ENCODE measurements around the gene PHF24. TPM values are rescaled to one million over a fixed set of nuclear protein-coding genes. Genes with fewer than 3 reads are reported as not detected.
"Not testable (repeated sequence)": the region's sequence is repeated elsewhere in the genome, so short reads cannot be mapped to it uniquely, and the experiment has no call there.

PHF24 gene
- total and polyA plus RNA-seq, 2 of the 4 experiments (the other 2 are of a cell fraction): 0.02 TPM; not detected in 1

GRCh38 chr9:34929506-34930102 lies 28.5 kb upstream of the PHF24 start:
- ChIA-PET CTCF (interaction anchor here (0.6 to 1.2 kb wide), 3 partner anchors 14 to 104 kb away, joined by 3 to 6 read pairs (median 3); no protein-coding TSS in a partner anchor), POLR2A (ENCODE audit: unreplicated experiment) (no interaction called here)
- Histone ChIP-seq H2BK5ac (ENCODE audit: low read depth, low read length, poor library complexity, severe bottlenecking) (no peak overlapping the region), H4K5ac (ENCODE audit: low read depth, low read length) (no peak overlapping the region), H3K27ac (ENCODE audit: insufficient read depth, low read length) (no peak overlapping the region), H2AK9ac (replicated peaks; ENCODE audit: low read depth, low read length, poor library complexity) (no peak overlapping the region), H4K20me1 (ENCODE audit: insufficient read depth, low read length) (no peaks in the 10 kb centered on the region), H3K79me1 (ENCODE audit: low read depth in 1 of 2, low read length in 2 of 2) (no peaks in the 10 kb centered on the region), H4K91ac (ENCODE audit: insufficient read depth, low read depth, low read length) (no peak overlapping the region), H3K4ac (ENCODE audit: low read depth, low read length) (no peak overlapping the region), H2AFZ (replicated peaks; ENCODE audit: low read length, poor library complexity) (no peak overlapping the region), H3K9me3 (ENCODE audit: control insufficient read depth, insufficient read depth, low read length) (no peaks in the 10 kb centered on the region), H2BK20ac (ENCODE audit: low read depth, low read length) (no peak overlapping the region), H2AK5ac (ENCODE audit: low read depth, low read length) (no peak overlapping the region), H3K36me3 (ENCODE audit: control insufficient read depth, insufficient read depth, low read length) (no peaks in the 10 kb centered on the region), H3K4me3 (ENCODE audit: insufficient read depth, low read depth, low read length) (no peak overlapping the region), H4K8ac (ENCODE audit: low read depth in 2 of 2, low read length in 2 of 2) (no peak overlapping the region), H2BK15ac (ENCODE audit: low read depth, low read length) (no peak overlapping the region), H2BK120ac (ENCODE audit: low read depth, low read length) (no peak overlapping the region), H3K9me1 (ENCODE audit: insufficient read depth, low read length) (no peaks in the 10 kb centered on the region), H3K23ac (ENCODE audit: low read depth, low read length) (no peak overlapping the region), H3K9ac (ENCODE audit: low read depth, low read length) (no peak overlapping the region), H3K56ac (ENCODE audit: extremely low read depth, insufficient read depth, low read length) (no peak overlapping the region), H3K4me2 (ENCODE audit: low read depth, low read length) (no peak overlapping the region), H3K4me1 (ENCODE audit: control insufficient read depth, insufficient read depth, low read length) (no peaks in the 10 kb centered on the region), H3K27me3 (ENCODE audit: control insufficient read depth, insufficient read depth, low read length) (peaks cover 4% of the 10 kb centered on the region), H3K14ac (replicated peaks; ENCODE audit: low read depth, low read length) (no peak overlapping the region), H3K18ac (ENCODE audit: low read depth, low read length) (no peak overlapping the region)
- no TSS peak for BruUV-seq (replicated peaks)
- dilution Hi-C loops (cut with HindIII; ENCODE audit: low sequenced_read_pairs, unreplicated experiment) (no loop called here), in situ Hi-C loops (cut with MboI; ENCODE audit: low sequenced_read_pairs) (no loop called here), intact Hi-C loops (cut with micrococcal nuclease) (no loop called here)
- TF ChIP-seq CTCF (conservative IDR thresholded peaks at IDR 0.05; ENCODE audit: low read depth, low read length) (peak; percentile 47), MXI1 (IDR thresholded peaks at IDR 0.05; ENCODE audit: borderline replicate concordance, low read depth, low read length) (no peak)
- peak; percentile 5 for DNase-seq
- WGBS, 2 experiments (ENCODE audit: extremely low coverage in 2 of 2, insufficient read length in 1 of 2): 0% methylated on average over 2 of the region's 7 CpGs; no CpG with 5 or more reads in 1 of the 2 experiments
- ATAC-seq (ENCODE audit: low read depth): no peak

DNA sequence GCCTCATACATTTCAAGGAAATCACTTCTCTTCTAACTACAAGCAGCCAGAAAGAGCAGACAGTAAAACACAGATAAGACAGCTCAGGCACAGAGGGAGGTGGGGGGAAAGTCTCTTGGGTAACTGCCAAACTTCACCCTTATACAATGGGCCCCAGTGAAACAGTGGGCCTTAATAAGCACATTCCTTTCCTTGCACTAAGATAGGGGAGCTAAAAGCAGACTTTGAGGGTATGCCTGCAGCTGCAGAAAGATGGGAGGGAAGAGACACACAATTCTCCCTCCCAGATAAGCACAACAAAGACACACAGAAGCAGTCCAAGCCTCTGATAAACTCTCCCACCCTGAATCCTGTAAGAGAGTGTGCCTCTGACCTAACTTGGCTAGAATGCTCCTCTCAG lies 18.1 kb upstream of the PHF24 start:
- H2AK9ac ChIP-seq (replicated peaks; ENCODE audit: low read depth, low read length, poor library complexity); CTCF ChIA-PET; H3K36me3 ChIP-seq (ENCODE audit: control insufficient read depth, insufficient read depth, low read length); intact Hi-C loops (cut with micrococcal nuclease); H3K4ac ChIP-seq (ENCODE audit: low read depth, low read length); BruUV-seq (replicated peaks); in situ Hi-C loops (cut with MboI; ENCODE audit: low sequenced_read_pairs); H3K4me2 ChIP-seq (ENCODE audit: low read depth, low read length); H3K23ac ChIP-seq (ENCODE audit: low read depth, low read length); ATAC-seq (ENCODE audit: low read depth); H3K14ac ChIP-seq (replicated peaks; ENCODE audit: low read depth, low read length); H3K9me1 ChIP-seq (ENCODE audit: insufficient read depth, low read length); H4K8ac ChIP-seq (ENCODE audit: low read depth in 2 of 2, low read length in 2 of 2); H3K9ac ChIP-seq (ENCODE audit: low read depth, low read length); H3K9me3 ChIP-seq (ENCODE audit: control insufficient read depth, insufficient read depth, low read length); H2BK5ac ChIP-seq (ENCODE audit: low read depth, low read length, poor library complexity, severe bottlenecking); H3K18ac ChIP-seq (ENCODE audit: low read depth, low read length); H3K56ac ChIP-seq (ENCODE audit: extremely low read depth, insufficient read depth, low read length); H2BK120ac ChIP-seq (ENCODE audit: low read depth, low read length); dilution Hi-C loops (cut with HindIII; ENCODE audit: low sequenced_read_pairs, unreplicated experiment); POLR2A ChIA-PET (ENCODE audit: unreplicated experiment); H4K20me1 ChIP-seq (ENCODE audit: insufficient read depth, low read length); DNase-seq; H2AFZ ChIP-seq (replicated peaks; ENCODE audit: low read length, poor library complexity); H3K4me1 ChIP-seq (ENCODE audit: control insufficient read depth, insufficient read depth, low read length); H2BK15ac ChIP-seq (ENCODE audit: low read depth, low read length); H3K27ac ChIP-seq (ENCODE audit: insufficient read depth, low read length); H4K91ac ChIP-seq (ENCODE audit: insufficient read depth, low read depth, low read length); H2AK5ac ChIP-seq (ENCODE audit: low read depth, low read length); H3K79me1 ChIP-seq (ENCODE audit: low read depth in 1 of 2, low read length in 2 of 2); H2BK20ac ChIP-seq (ENCODE audit: low read depth, low read length); H4K5ac ChIP-seq (ENCODE audit: low read depth, low read length); H3K4me3 ChIP-seq (ENCODE audit: insufficient read depth, low read depth, low read length): not testable (repeated sequence)
- peaks cover 20% of the 10 kb centered on the region for H3K27me3 ChIP-seq (ENCODE audit: control insufficient read depth, insufficient read depth, low read length)
